Testis (tissue), 2 donors: ENCODE measurements around the gene ADGRD1.

Source experiments
- CTCF ChIP-seq, 3 experiments: fragments of 450-650 bp in 2 of 3; fragments of 200-600 bp in 1 of 3; sonication (generic) in 1 of 3; IDR thresholded peaks; one replicate each; pipeline ENCODE4 v1.5.1; 2016 to 2019; ENCODE audit warnings: antibody characterized with exemption in 3 of 3, mild to moderate bottlenecking in 2 of 3, moderate library complexity in 1 of 3
- POLR2A ChIP-seq: fragments of 450-650 bp; IDR thresholded peaks from one replicate; pipeline ENCODE4 v1.6.1; 2017; ENCODE audit warnings: antibody characterized with exemption, mild to moderate bottlenecking, moderate library complexity

DNA sequence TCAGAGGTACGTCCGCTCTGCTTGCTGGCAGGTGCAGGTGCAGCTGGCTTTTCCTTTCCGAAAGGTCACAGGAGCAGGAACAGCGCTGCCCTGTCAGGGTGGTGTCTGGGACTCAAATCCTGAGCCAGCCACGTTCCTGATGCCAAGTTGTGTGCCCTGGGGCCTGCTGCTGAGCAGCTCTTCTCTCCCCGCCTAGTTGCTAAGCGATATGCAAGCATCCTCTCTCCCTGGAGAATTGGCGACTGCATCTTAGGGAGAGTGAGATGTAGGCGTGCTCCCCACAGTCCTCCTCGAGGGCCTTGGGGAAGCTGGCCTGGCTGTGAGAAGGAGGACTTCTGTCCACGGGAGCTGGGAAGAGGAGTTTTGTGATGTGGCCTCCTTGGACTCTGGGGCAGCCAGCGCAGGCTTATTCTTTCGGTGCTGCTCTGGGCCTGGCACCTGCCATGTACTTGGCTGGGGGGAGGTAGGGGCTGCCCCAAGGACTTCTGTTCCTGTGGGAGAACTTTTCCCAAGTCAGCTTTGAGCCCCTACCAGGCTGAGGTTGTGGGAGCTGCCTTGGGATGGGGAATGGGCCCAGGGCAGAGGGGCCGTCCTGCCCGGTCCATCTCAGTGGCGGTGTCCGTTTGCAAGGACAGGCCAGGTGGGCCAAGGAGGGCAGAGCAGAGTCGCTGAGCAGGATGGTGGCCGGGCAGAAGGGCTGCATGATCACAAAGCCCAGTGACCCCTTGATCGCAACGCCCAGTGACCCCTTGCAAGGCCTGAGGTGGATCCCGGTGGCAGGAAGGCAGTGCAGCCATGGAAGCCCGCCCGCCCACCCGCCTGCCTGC is 183.5 kb downstream of the ADGRD1 start:
- TF ChIP-seq CTCF (IDR thresholded peaks at IDR 0.05) (no peak), POLR2A (no peak)
